H1 (cell line): ENCODE measurements around the gene DLG5. TPM values are rescaled to one million over a fixed set of nuclear protein-coding genes. Genes with fewer than 3 reads are reported as not detected.

ENCODE experiments used
- CTCF ChIA-PET: fragments of 300-600 bp; sonication (Branson Sonifier 250); formaldehyde crosslinking; loops from one replicate; lab custom pipeline; 2021; ENCODE audit not compliant: partially characterized antibody; lab: Charles Lee
- POLR2A ChIA-PET: fragments of 300-600 bp; sonication (Branson Sonifier 250); formaldehyde crosslinking; loops from one replicate; lab custom pipeline; 2021; ENCODE audit warnings: inconsistent platforms; ENCODE audit not compliant: partially characterized antibody; lab: Charles Lee
- DNase-seq, 2 experiments: peaks; one replicate each; pipeline versions ENCODE4 v3.0.0 to v3.0.0-alpha.2; 2010 to 2022; ENCODE audit warnings: low spot score in 2 of 2, low read depth in 1 of 2, mixed read lengths in 1 of 2
- FAIRE-seq: peaks from 2 replicates; lab custom pipeline; 2011; peaks lifted over from hg19 to GRCh38; lab: Jason Lieb, UNC
- H2AFZ ChIP-seq: 2 replicates; pipeline ENCODE4 v1.8.1; 2012; ENCODE audit warnings: low read length, inconsistent platforms
- H2AK5ac ChIP-seq: 2 replicates; pipeline ENCODE4 v1.6.1; 2013; ENCODE audit warnings: low read depth, low read length
- H2BK120ac ChIP-seq: replicated peaks from 2 replicates; pipeline ENCODE3; 2013; ENCODE audit warnings: low read depth, low read length, inconsistent platforms
- H2BK12ac ChIP-seq: 2 replicates; pipeline ENCODE4 v1.6.1; 2013; ENCODE audit warnings: low read depth, low read length
- H2BK15ac ChIP-seq: 2 replicates; pipeline ENCODE4 v1.6.1; 2013; ENCODE audit warnings: low read length
- H2BK20ac ChIP-seq: 2 replicates; pipeline ENCODE4 v1.6.1; 2013; ENCODE audit warnings: low read length
- H2BK5ac ChIP-seq: 2 replicates; pipeline ENCODE4 v1.6.1; 2013; ENCODE audit warnings: low read depth, low read length
- H3K14ac ChIP-seq: 2 replicates; pipeline ENCODE4 v1.6.1; 2013; ENCODE audit warnings: inconsistent platforms; ENCODE audit not compliant: insufficient read length
- H3K18ac ChIP-seq: 2 replicates; pipeline ENCODE4 v1.6.1; 2013; ENCODE audit warnings: low read length; ENCODE audit errors: extremely low read depth
- H3K23ac ChIP-seq: 2 replicates; pipeline ENCODE4 v1.6.1; 2013; ENCODE audit warnings: inconsistent platforms; ENCODE audit not compliant: insufficient read length
- H3K23me2 ChIP-seq: 2 replicates; pipeline ENCODE4 v1.6.1; 2013; ENCODE audit warnings: low read depth, low read length
- H3K27ac ChIP-seq: 2 replicates; pipeline ENCODE4 v1.6.1; 2011; ENCODE audit warnings: low read depth, low read length, inconsistent platforms
- H3K27me3 ChIP-seq, 4 experiments: replicated peaks in 1 of 4; 1 replicate in 1 of 4; 2 replicates in 3 of 4; pipeline versions ENCODE4 v1.6.1 to v1.8.1; 2011 to 2013; ENCODE audit warnings: low read length in 3 of 4, mild to moderate bottlenecking in 3 of 4, inconsistent platforms in 2 of 4, mixed read lengths in 2 of 4, moderate library complexity in 1 of 4; ENCODE audit not compliant: control insufficient read depth in 3 of 4, insufficient read depth in 3 of 4; ENCODE audit errors: extremely low read depth in 1 of 4
- H3K36me3 ChIP-seq, 4 experiments: 2 replicates each; pipeline versions ENCODE4 v1.6.1 to v1.8.1; 2011 to 2013; ENCODE audit warnings: mild to moderate bottlenecking in 4 of 4, low read length in 3 of 4, moderate library complexity in 2 of 4, control low read depth in 1 of 4, inconsistent platforms in 1 of 4; ENCODE audit not compliant: insufficient read depth in 4 of 4, control insufficient read depth in 2 of 4
- H3K4ac ChIP-seq: replicated peaks from 2 replicates; pipeline ENCODE3; 2013; ENCODE audit warnings: low read length, low read depth, mixed read lengths, inconsistent platforms; ENCODE audit not compliant: insufficient read length
- H3K4me1 ChIP-seq, 4 experiments: replicated peaks in 1 of 4; 1 replicate in 1 of 4; 2 replicates in 3 of 4; pipeline versions ENCODE4 v1.6.1 to v1.8.1; 2011 to 2013; ENCODE audit warnings: low read length in 3 of 4, inconsistent platforms in 2 of 4, mixed read lengths in 1 of 4; ENCODE audit not compliant: insufficient read depth in 4 of 4, control insufficient read depth in 3 of 4
- H3K4me2 ChIP-seq, 2 experiments: 2 replicates each; pipeline versions ENCODE4 v1.6.1 to v1.8.1; 2011 to 2013; ENCODE audit warnings: low read depth in 2 of 2, low read length in 2 of 2, control low read depth in 1 of 2, inconsistent platforms in 1 of 2, mild to moderate bottlenecking in 1 of 2; ENCODE audit not compliant: insufficient read depth in 1 of 2
- H3K4me3 ChIP-seq, 4 experiments: fragments of 200-600, 300-600 bp in 1 of 4; sonication (generic), shearing (Covaris generic), sonication (Bioruptor Twin) in 1 of 4; 2 replicates each; pipeline versions ENCODE4 v1.5.1 to v1.8.1; 2011 to 2016; ENCODE audit warnings: low read length in 4 of 4, low read depth in 3 of 4, control low read depth in 2 of 4, inconsistent platforms in 2 of 4, mild to moderate bottlenecking in 2 of 4, mixed read lengths in 1 of 4, moderate library complexity in 1 of 4; ENCODE audit not compliant: insufficient read depth in 2 of 4; ENCODE audit errors: extremely low read depth in 1 of 4
- H3K56ac ChIP-seq: replicated peaks from 2 replicates; pipeline ENCODE3; 2013; ENCODE audit warnings: low read depth, mild to moderate bottlenecking, mixed read lengths, low read length, inconsistent platforms; ENCODE audit not compliant: insufficient read length
- H3K79me1 ChIP-seq: 2 replicates; pipeline ENCODE4 v1.6.1; 2013; ENCODE audit warnings: low read depth, low read length, control low read depth
- H3K79me2 ChIP-seq, 2 experiments: 2 replicates each; pipeline versions ENCODE4 v1.6.1 to v1.8.1; 2012 to 2013; ENCODE audit warnings: low read length in 2 of 2, mild to moderate bottlenecking in 2 of 2, inconsistent platforms in 1 of 2; ENCODE audit not compliant: insufficient read depth in 2 of 2, control insufficient read depth in 1 of 2
- H3K9ac ChIP-seq, 4 experiments: replicated peaks in 1 of 4; 1 replicate in 1 of 4; 2 replicates in 3 of 4; pipeline versions ENCODE4 v1.6.1 to v1.8.1; 2011 to 2013; ENCODE audit warnings: low read depth in 3 of 4, low read length in 3 of 4, control low read depth in 2 of 4, mild to moderate bottlenecking in 2 of 4, moderate library complexity in 2 of 4, inconsistent platforms in 1 of 4; ENCODE audit errors: extremely low read depth in 1 of 4
- H3K9me3 ChIP-seq, 2 experiments: 2 replicates each; pipeline versions ENCODE4 v1.6.1 to v1.8.1; 2012 to 2013; ENCODE audit warnings: mild to moderate bottlenecking in 2 of 2, moderate library complexity in 2 of 2, control low read depth in 1 of 2, inconsistent platforms in 1 of 2, low read depth in 1 of 2, low read length in 1 of 2, mixed read lengths in 1 of 2; ENCODE audit not compliant: insufficient read depth in 2 of 2
- H4K20me1 ChIP-seq, 2 experiments: replicated peaks in 1 of 2; 2 replicates each; pipeline versions ENCODE3 to v1.8.1; 2011 to 2013; ENCODE audit warnings: inconsistent platforms in 2 of 2, low read length in 2 of 2, mild to moderate bottlenecking in 1 of 2; ENCODE audit not compliant: insufficient read depth in 2 of 2, control insufficient read depth in 1 of 2
- H4K5ac ChIP-seq: 2 replicates; pipeline ENCODE4 v1.6.1; 2013; ENCODE audit warnings: low read length, low read depth, mixed read lengths, inconsistent platforms; ENCODE audit not compliant: insufficient read length
- H4K8ac ChIP-seq: 2 replicates; pipeline ENCODE4 v1.8.0; 2013; ENCODE audit warnings: mild to moderate bottlenecking, moderate library complexity, low read length, inconsistent platforms; ENCODE audit not compliant: insufficient read depth; ENCODE audit errors: extremely low read depth
- H4K91ac ChIP-seq: replicated peaks from 2 replicates; pipeline ENCODE3; 2013; ENCODE audit warnings: low read length, mixed read lengths, inconsistent platforms; ENCODE audit not compliant: insufficient read length
- CEBPB ChIP-seq: IDR thresholded peaks from 2 replicates; pipeline ENCODE4 v1.6.1; 2012; ENCODE audit warnings: low read depth, low read length
- EGR1 ChIP-seq: IDR thresholded peaks from 2 replicates; pipeline ENCODE4 v1.6.1; 2011; ENCODE audit warnings: low read depth, low read length, borderline replicate concordance
- GABPA ChIP-seq: IDR thresholded peaks from 2 replicates; pipeline ENCODE4 v1.6.1; 2011; ENCODE audit warnings: mild to moderate bottlenecking, low read length, moderate library complexity, borderline replicate concordance; ENCODE audit not compliant: insufficient read depth
- GTF2F1 ChIP-seq: IDR thresholded peaks from 2 replicates; pipeline ENCODE4 v1.6.1; 2012; ENCODE audit warnings: low read depth, low read length, improper control_type of control experiment, borderline replicate concordance
- KDM4A ChIP-seq: IDR thresholded peaks from one replicate; pipeline ENCODE4 v1.7.1; 2012; ENCODE audit warnings: low read depth, mild to moderate bottlenecking, moderate library complexity, low read length, inconsistent platforms; ENCODE audit not compliant: severe bottlenecking
- PHF8 ChIP-seq: fragments of 200-600 bp; sonication (generic); conservative IDR thresholded peaks from 2 replicates; pipeline ENCODE4 v1.7.1; 2012; ENCODE audit warnings: low read depth, mild to moderate bottlenecking, inconsistent platforms, low read length, moderate library complexity
- POLR2AphosphoS5 ChIP-seq: IDR thresholded peaks from 2 replicates; pipeline ENCODE4 v1.6.1; 2011; ENCODE audit warnings: low read depth, low read length
- RBBP5 ChIP-seq: IDR thresholded peaks from 2 replicates; pipeline ENCODE4 v1.7.1; 2012; ENCODE audit warnings: low read depth, mild to moderate bottlenecking, inconsistent platforms, low read length, moderate library complexity, borderline replicate concordance
- RNF2 ChIP-seq: fragments of 200-900, 300-1000 bp; sonication (generic); IDR thresholded peaks from 2 replicates; pipeline ENCODE4 v1.7.1; 2016; ENCODE audit warnings: borderline replicate concordance, low read depth, mild to moderate bottlenecking, antibody characterized with exemption, low read length; ENCODE audit not compliant: poor library complexity, severe bottlenecking; ENCODE audit errors: missing control alignments
- RXRA ChIP-seq: IDR thresholded peaks from 2 replicates; pipeline ENCODE4 v1.6.1; 2011; ENCODE audit warnings: low read depth, mild to moderate bottlenecking, low read length, moderate library complexity; ENCODE audit not compliant: insufficient read depth
- SAP30 ChIP-seq: fragments of 300-600 bp; sonication (generic); IDR thresholded peaks from 2 replicates; pipeline ENCODE4 v1.7.1; 2012; ENCODE audit warnings: low read length, moderate library complexity, mild to moderate bottlenecking, inconsistent platforms; ENCODE audit not compliant: insufficient read depth, insufficient replicate concordance
- SUZ12 ChIP-seq: fragments of 200-600 bp; sonication (generic); IDR thresholded peaks from 2 replicates; pipeline ENCODE4 v1.6.1; 2012; ENCODE audit warnings: mild to moderate bottlenecking, inconsistent platforms, low read length, moderate library complexity, mixed read lengths
- WGBS, 2 experiments: shearing (Covaris generic) in 1 of 2; methylation state at CpG; one replicate each; pipeline versions ENCODE4 v1.1.6 to v1.1.7; 2013 to 2015; ENCODE audit warnings: low lambda C conversion rate in 2 of 2, mixed read lengths in 2 of 2, inconsistent platforms in 1 of 2, low coverage in 1 of 2, missing lambda C conversion rate in 1 of 2; ENCODE audit not compliant: insufficient replicate concordance in 2 of 2, insufficient coverage in 1 of 2, insufficient read length in 1 of 2; ENCODE audit errors: extremely low coverage in 1 of 2, missing lambda C conversion rate in 1 of 2; 5-methylcytosine and 5-hydroxymethylcytosine counted together
- polyA plus RNA-seq, 7 experiments: library from polyadenylated mRNA; depleted of rRNA in 3 of 7; stranded (reverse) in 5 of 7; unstranded in 2 of 7; fragments of >200 nt in 5 of 7; fragments of 200-250 nt in 2 of 7; gene quantifications; 1 replicate in 5 of 7; 2 replicates in 1 of 7; 4 replicates in 1 of 7; pipeline versions ENCODE4 v1.2.1 to v1.2.3, GENCODE V29; 2011 to 2013; ENCODE audit warnings: missing spikeins in 2 of 7, mixed read lengths in 2 of 7
- total RNA-seq: library from RNA; stranded (reverse); fragmentation: NEBNext Ultra II Directional; extraction: Animal tissue kit (Norgen Biotek cat#: 25700); gene quantifications from 2 replicates; pipeline ENCODE4 v1.2.1, GENCODE V29; 2021
- TF ChIP-seq, protein P1 (sequence below): IDR thresholded peaks from 2 replicates; pipeline ENCODE4 v1.6.1; 2012; ENCODE audit warnings: inconsistent platforms

DLG5 gene
- total and polyA plus RNA-seq, 2 of the 8 experiments (the other 6 are each of a cell fraction or from before 2014, with no cell fraction given) = 15.6 to 71.4 TPM

GRCh38 chr10:77905781-77906180, 20.8 kb downstream of the DLG5 start:
- no peak overlapping the region for H2BK20ac ChIP-seq
- H2AFZ ChIP-seq = no peak overlapping the region
- H3K36me3 ChIP-seq = no peaks in the 10 kb centered on the region
- H3K23ac ChIP-seq = no peak overlapping the region
- H2BK12ac ChIP-seq = no peak overlapping the region
- no peak overlapping the region for H2BK5ac ChIP-seq
- FAIRE-seq (no peak), DNase-seq (no peak)
- WGBS, 2 experiments = 81% methylated on average over 1 of the region's 1 CpG; no CpG with 5 or more reads in 1 of the 2 experiments
- no peak overlapping the region for H2BK15ac ChIP-seq
- no peak overlapping the region for H3K18ac ChIP-seq
- no peaks in the 10 kb centered on the region for H3K27me3 ChIP-seq
- H3K79me2 ChIP-seq = peaks cover 10 to 87% of the 10 kb centered on the region in 2 experiments
- peaks cover 22% of the 10 kb centered on the region for H3K79me1 ChIP-seq
- H4K8ac ChIP-seq = no peak overlapping the region
- no peak overlapping the region for H3K56ac ChIP-seq
- H2BK120ac ChIP-seq = no peak overlapping the region
- H3K27ac ChIP-seq = no peak overlapping the region; the same call in 1 of the 2 replicates
- POLR2A ChIA-PET = interaction anchor here (1.2 to 1.4 kb wide), 3 partner anchors 10 to 19 kb away, joined by 3 to 4 read pairs (median 3); no protein-coding TSS in a partner anchor
- H3K4me2 ChIP-seq = no peak overlapping the region
- no peak overlapping the region for H4K91ac ChIP-seq
- no peak overlapping the region for H4K5ac ChIP-seq
- no peaks in the 10 kb centered on the region for H3K23me2 ChIP-seq
- no peak overlapping the region for H3K4me3 ChIP-seq
- no peak overlapping the region for H3K14ac ChIP-seq
- H3K9me3 ChIP-seq = no peaks in the 10 kb centered on the region
- CTCF ChIA-PET = interaction anchor here (1.0 to 5.2 kb wide), 9 partner anchors 8 to 81 kb away, joined by 3 to 47 read pairs (median 3); no protein-coding TSS in a partner anchor
- H2AK5ac ChIP-seq = no peak overlapping the region
- no peak overlapping the region for H3K9ac ChIP-seq
- peaks cover 0 to 6% (median 2%) of the 10 kb centered on the region in 4 experiments; a peak in 4 of 7 replicates for H3K4me1 ChIP-seq
- peaks cover 0 to 6% of the 10 kb centered on the region in 2 experiments for H4K20me1 ChIP-seq
- H3K4ac ChIP-seq = no peak overlapping the region
- TF ChIP-seq PHF8 (no peak), RXRA (no peak), POLR2AphosphoS5 (no peak), KDM4A (no peak), GTF2F1 (no peak), RNF2 (no peak), SUZ12 (no peak), RBBP5 (no peak), SAP30 (no peak), CEBPB (no peak), GABPA (no peak), EGR1 (no peak)
- TF ChIP-seq, protein P1, sequence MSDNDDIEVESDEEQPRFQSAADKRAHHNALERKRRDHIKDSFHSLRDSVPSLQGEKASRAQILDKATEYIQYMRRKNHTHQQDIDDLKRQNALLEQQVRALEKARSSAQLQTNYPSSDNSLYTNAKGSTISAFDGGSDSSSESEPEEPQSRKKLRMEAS = no peak
